Left lobe of liver (tissue), 2 donors: Measurements from ENCODE around the gene SNRK. TPM values are rescaled to one million over a fixed set of nuclear protein-coding genes. Genes with fewer than 3 reads are reported as not detected.

ENCODE experiments used
- ATAC-seq: fragments of 200-7000 bp; cut with Tn5 transposase; one replicate; pipeline ENCODE4 v1.9.1; 2020; ENCODE audit warnings: mild to moderate bottlenecking, moderate library complexity
- DNase-seq: peaks from one replicate; pipeline ENCODE4 v3.0.0-alpha.2; 2020; ENCODE audit warnings: low spot score
- total RNA-seq: library from RNA; stranded (reverse); gene quantifications from one replicate; pipeline ENCODE4 v1.2.1, GENCODE V29; 2021
- donor health status: DM: no; HTN: no; CAD: no; lungs with moderate emphysema.
- donor health status: DM: no; HTN: yes; CAD: no.

The SNRK gene
- total RNA-seq, 1 donor from 2014 or later: 12.4 TPM

GRCh38 chr3:43307226-43307625, 20.9 kb downstream of the SNRK start:
- no peak for ATAC-seq
- no peak for DNase-seq

GRCh38 chr3:43307649-43308048, 21.3 kb downstream of the SNRK start:
- ATAC-seq (no peak), DNase-seq (no peak)

GRCh38 chr3:43309372-43310305, 23.3 kb downstream of the SNRK start:
- ATAC-seq (no peak), DNase-seq (no peak)

GRCh38 chr3:43316783-43317460, 30.6 kb downstream of the SNRK start:
- peak; percentile 62 for ATAC-seq
- DNase-seq: no peak

GRCh38 chr3:43317461-43318316, 31.3 kb downstream of the SNRK start:
- ATAC-seq: peak; percentile 72
- peak; percentile 66 for DNase-seq

GRCh38 chr3:43319376-43319775, 33.0 kb downstream of the SNRK start:
- peak; percentile 63 for ATAC-seq
- DNase-seq: peak; percentile 60

GRCh38 chr3:43319794-43320193, 33.5 kb downstream of the SNRK start:
- DNase-seq: no peak
- ATAC-seq: peak; percentile 37

GRCh38 chr3:43320288-43320687, 33.9 kb downstream of the SNRK start:
- ATAC-seq (no peak), DNase-seq (no peak)

- DNase-seq: no peak
- no peak for ATAC-seq
Observed at GRCh38 chr3:43323541-43323940, 37.2 kb downstream of the SNRK start.

- DNase-seq: no peak
- ATAC-seq: peak; percentile 57
Observed at GRCh38 chr3:43326891-43327581, 40.7 kb downstream of the SNRK start.

GRCh38 chr3:43327582-43327979, 41.2 kb downstream of the SNRK start:
- ATAC-seq (no peak), DNase-seq (no peak)

GRCh38 chr3:43328653-43329052, 42.3 kb downstream of the SNRK start:
- DNase-seq (no peak), ATAC-seq (no peak)

GRCh38 chr3:43330981-43331380, 44.6 kb downstream of the SNRK start:
- DNase-seq (no peak), ATAC-seq (no peak)

- no peak for DNase-seq
- ATAC-seq: no peak
Observed at GRCh38 chr3:43331381-43331780, 45.0 kb downstream of the SNRK start.

- ATAC-seq (no peak), DNase-seq (no peak)
Observed at GRCh38 chr3:43334976-43335375, 48.6 kb downstream of the SNRK start.

- ATAC-seq (no peak), DNase-seq (no peak)
Observed at GRCh38 chr3:43335799-43336198, 49.5 kb downstream of the SNRK start.

GRCh38 chr3:43338295-43338694, 52.0 kb downstream of the SNRK start:
- no peak for DNase-seq
- no peak for ATAC-seq

- peak; percentile 73 for DNase-seq
- ATAC-seq: peak; percentile 94
Observed at GRCh38 chr3:43340403-43340802, 54.1 kb downstream of the SNRK start.

- DNase-seq: no peak
Observed at GRCh38 chr3:43341788-43342187, 55.4 kb downstream of the SNRK start.

GRCh38 chr3:43343185-43343584, 56.8 kb downstream of the SNRK start:
- ATAC-seq (no peak), DNase-seq (no peak)

More at GRCh38 chr3:43341788-43342187, 55.4 kb downstream of the SNRK start:
- no peak for ATAC-seq

- ATAC-seq (no peak), DNase-seq (no peak)
Observed at GRCh38 chr3:43343815-43344214, 57.5 kb downstream of the SNRK start.
